ENCODE data around the gene TSSC4. TPM values are rescaled to one million over a fixed set of nuclear protein-coding genes. Genes with fewer than 3 reads are reported as not detected.
"Not testable (repeated sequence)": the region's sequence is repeated elsewhere in the genome, so short reads cannot be mapped to it uniquely, and the experiment has no call there.

TSSC4 gene
- 50.0 TPM for polyA plus RNA-seq (2012; ENCODE audit: insufficient read depth, insufficient read length)

DNA sequence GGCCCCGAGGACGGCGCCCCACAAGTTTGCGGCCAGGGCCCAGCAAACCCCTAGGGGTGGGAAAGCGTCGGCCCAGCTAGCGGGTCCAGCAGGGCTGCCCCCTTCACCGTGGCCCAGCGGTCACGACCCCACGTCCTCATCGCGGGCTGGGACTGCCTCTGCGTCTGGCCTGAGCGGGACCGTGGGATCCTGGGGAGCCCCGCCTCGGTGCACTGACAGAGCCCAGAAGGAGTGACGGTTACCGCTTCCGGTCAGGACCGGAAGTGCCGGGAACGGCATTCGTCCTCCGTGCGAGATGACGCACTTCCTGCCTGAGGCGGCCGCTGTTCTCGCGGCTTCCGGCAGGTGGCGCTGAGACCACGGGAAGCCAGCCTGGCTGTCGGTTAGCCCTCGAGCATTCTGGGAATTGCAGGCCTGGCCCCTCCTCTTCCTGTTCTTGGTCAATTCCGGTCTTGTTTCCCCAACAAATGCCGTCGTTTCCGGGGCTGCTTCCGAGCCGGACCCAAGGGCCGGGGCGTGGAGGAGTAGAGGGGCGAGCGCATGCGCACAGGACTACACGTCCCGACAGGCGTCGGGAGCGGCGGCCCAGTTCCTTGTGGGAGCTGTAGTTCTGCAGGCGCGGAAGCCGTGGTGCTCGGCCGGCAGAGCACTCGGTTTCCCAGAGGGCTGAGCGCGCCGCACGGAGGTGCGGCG lies at the start of gene TSSC4:
TSSC4 (plus strand) TSS at position 682 of the 693 bp plus-strand sequence. CDS start 1,884 bp downstream, outside the sequence.
- peak; percentile 100 for DNase-seq (ENCODE audit: low read depth, low spot score)

DNA sequence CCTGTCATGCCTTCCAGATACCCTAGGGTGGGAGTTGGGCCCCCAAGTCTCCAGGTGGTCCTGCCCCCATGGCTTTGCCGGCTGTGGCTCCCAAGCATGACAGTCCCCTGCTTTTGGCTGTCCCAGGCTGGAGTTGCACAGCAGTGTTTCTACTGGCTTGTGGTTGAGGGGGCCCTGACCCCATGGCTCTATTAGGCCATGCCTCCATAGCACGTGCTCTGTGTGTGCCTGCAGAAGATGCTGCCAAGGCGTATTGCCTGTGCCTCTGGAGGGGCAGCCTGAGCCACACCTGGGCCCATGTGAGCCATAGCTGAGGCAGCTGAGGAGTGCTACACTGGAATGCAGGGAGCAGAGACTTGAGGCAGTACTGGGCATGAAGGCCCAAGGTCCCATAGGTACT lies 48.8 kb upstream of the TSSC4 start:
- no peak overlapping the region for H3K4me3 ChIP-seq (ENCODE audit: low read length)
- DNase-seq (ENCODE audit: low read depth, low spot score), result no peak

More for the DNA sequence above, at the start of gene TSSC4:
- H3K4me3 ChIP-seq (ENCODE audit: low read length), result peak within 1 kb of the TSS; percentile 98

DNA sequence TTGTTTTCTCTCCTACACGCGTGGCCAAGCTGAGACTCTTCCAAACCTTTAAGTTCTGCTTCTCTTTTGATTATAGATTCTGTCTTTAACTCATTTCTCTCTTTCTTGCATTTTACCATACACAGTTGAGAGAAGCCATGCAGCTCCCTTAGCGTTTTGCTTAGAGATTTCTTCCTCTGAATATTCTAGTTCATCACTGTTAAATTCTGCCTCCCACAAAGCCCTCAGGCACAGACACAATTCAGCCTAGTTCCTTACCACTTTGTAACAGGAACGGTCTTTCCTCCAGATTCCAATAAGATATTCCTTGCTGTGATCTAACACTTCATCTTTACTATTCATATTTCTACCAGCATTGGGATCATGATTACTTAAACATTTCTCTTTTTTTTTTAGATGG lies 48.1 kb upstream of the TSSC4 start:
- H3K4me3 ChIP-seq (ENCODE audit: low read length), result no peak overlapping the region
- DNase-seq (ENCODE audit: low read depth, low spot score), result no peak

DNA sequence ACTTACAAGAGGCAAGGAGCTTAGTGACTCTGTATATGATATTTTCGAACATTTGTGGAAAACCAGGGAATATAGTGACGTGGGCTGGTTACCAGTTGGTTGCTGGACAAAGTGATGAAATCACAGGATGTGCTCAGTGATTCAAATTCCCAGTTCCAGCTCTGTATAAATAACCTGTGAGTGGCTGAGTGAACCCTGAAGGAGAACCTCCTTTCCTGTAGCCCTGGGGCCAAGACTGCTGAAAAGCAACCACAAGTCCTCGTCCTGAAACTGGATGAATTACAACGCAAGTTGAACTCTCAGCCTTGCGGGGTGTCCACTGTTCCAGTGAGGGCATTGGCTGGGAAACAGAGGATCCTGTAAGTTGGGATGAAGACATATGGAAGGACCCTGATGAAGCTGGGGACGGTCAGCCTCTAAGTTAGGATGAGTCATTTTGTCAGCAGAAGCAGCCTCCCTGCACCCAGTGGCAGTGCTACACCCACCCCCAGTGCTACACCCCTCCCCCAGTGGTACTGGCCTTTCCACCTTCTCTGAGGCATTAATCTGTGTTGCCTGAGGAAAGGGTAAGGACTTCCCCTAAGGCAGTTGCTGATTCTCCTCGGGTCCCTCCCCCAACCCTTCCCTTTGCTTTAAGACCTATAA lies 45.4 kb upstream of the TSSC4 start:
- no peak for DNase-seq (ENCODE audit: low read depth, low spot score)
- no peak overlapping the region for H3K4me3 ChIP-seq (ENCODE audit: low read length)

DNA sequence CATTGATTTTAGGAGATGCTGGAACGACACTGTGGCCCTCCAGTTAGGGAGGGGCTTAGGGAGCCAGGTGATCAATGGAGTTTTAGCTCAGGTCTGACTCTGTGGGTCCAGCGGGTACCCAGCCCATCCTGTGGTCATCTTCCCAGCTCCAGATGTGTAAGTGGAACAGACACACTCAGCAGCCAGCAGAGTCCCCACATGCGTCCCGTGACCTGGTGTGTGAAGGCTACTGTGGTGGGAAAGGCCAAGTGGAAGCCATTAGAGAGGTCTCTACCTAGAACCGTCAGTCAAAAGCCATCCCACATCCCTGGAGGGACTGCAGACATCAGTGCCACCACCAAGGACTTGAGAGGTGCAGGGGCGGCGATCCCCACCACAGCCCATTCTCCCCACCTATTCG lies 43.3 kb upstream of the TSSC4 start:
- no peak for DNase-seq (ENCODE audit: low read depth, low spot score)
- H3K4me3 ChIP-seq (ENCODE audit: low read length), result no peak overlapping the region

DNA sequence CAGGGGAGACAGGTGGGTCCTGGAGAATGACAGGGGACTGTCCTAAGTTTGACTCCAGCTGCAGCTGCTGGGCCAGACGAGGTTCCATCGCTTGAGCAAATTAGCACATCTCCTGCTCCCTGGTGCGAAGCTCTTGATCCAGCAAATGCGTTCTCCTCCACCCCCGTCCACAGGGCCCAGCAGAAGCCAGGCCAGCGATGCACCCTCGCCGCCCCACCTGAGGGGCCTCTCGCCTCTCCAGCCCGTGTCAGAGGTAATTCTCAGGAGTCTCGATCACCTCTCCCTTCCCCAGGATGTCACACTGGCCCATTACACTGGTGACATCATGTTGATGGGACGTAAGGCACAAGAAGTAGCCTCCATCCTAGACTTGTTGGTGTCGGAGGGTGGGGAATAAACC lies 42.9 kb upstream of the TSSC4 start:
- H3K4me3 ChIP-seq (ENCODE audit: low read length); DNase-seq (ENCODE audit: low read depth, low spot score): not testable (repeated sequence)

DNA sequence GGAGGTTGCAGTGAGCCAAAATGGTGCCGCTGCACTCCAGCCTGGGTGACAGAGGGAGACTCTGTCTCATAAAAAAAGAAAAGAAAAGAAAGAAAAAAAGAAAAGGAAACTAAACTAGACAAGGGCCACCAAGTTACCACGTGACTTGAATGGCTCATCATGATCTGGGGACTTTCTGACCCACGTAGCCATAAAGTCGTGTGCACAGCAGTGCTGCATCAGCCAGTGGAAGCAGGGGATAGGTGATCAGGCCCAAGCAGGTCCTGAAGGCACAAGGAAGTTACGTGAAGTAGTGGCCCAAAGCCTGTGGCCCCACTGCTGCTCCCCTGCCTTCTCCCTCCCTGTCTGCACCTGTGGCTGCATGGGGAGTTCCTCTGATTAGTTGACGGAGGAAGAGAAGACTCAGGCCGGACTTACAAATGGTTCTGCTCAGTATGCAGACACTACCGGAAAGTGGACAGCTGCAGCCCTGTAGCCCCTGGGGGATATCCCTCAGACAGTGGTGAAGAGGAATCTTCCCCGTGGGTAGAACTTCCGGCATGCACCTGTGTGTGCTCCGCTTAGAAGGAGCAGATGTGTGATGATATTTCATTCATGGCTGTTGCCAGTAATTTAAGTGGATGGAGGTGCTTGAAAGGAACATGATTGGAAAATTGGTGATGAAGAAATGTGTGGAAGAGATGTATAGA lies 41.7 kb upstream of the TSSC4 start:
- no peak for DNase-seq (ENCODE audit: low read depth, low spot score)
- no peak overlapping the region for H3K4me3 ChIP-seq (ENCODE audit: low read length)

DNA sequence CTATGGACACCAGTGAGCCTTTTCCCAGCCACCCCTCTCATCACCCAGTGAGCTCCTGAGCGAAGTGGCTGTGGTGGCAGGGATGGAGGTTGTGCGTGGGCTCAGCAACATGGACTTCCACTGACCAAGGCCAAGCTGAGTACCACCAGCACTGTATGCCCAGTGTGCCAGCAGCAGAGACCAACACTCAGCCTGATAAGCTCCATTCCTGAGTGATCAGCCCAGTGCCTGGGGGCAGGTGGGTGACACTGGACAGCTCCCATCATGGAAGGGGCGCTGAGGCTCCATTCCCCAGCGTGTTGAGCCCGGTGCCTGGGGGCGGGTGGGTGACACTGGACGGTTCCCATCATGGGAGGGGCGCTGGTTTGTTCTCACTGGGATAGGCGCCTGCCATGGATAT lies 41.0 kb upstream of the TSSC4 start:
- DNase-seq (ENCODE audit: low read depth, low spot score), result no peak
- H3K4me3 ChIP-seq (ENCODE audit: low read length), result no peak overlapping the region

DNA sequence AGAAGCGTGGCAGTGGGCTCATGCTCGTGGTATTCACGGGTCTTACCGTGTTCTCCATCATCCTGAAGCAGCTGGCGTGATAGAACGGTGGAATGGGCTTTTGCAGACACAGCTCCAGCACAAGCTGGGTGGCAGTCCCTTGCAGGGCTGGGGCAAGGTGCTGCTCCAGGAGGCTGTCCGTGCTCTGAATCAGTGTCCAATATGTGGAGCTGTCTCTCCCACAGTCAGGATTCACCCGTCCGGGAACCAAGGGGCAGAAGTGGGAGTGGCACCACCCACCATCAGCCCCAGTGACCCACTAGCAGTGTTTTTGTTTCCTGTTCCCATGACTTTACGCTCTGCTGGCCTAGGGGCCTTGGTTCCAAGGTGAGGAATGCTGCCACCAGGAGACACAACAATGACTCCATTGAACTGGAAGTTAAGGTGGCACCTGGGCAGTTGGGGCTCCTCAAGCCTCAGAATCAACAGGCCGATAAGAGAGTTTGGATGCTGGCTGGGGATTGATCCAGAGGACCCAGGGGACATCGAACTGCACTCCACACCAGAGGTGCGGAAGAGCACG lies 40.4 kb upstream of the TSSC4 start:
- no peak for DNase-seq (ENCODE audit: low read depth, low spot score)

DNA sequence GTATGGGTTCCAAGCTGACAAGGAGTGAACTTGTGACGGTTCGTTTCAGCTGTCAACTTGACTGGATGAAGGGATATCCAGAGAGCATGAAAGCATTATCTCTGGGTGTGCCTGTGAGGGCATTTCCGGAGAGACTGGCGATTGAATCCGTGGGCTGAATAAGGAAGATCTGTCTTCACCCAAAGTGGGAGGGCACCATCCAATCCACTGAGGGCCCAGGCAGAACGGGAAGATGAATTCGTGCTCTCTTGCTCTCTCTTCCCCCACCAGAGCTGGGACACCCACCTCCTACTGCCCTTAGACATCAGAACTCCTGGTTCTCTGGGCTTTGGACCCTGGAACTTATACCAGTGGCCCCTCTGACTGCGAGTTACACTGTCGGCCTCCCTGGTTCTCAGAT lies 39.0 kb upstream of the TSSC4 start:
- DNase-seq (ENCODE audit: low read depth, low spot score), result no peak
- no peak overlapping the region for H3K4me3 ChIP-seq (ENCODE audit: low read length)

More for the DNA sequence above, 40.4 kb upstream of the TSSC4 start:
- no peak overlapping the region for H3K4me3 ChIP-seq (ENCODE audit: low read length)

DNA sequence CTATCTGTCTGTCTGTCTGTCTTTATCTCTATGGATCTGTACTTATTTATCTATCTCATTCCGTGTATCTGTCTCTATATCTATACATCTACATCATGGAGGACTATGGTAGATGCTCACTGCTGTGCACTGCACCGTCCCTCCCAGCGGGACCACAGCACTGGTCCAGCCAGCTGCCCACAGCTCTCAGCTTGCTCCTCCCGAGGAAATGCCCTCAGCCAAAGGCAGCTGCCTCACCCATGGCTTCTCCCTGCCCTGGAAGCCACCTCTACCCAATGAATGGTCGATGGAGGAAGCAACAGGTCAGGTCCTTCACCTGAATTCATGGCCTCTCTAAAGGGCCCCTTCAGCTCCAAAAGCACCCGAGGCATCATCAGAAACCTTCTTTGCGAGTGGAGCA lies 38.1 kb upstream of the TSSC4 start:
- DNase-seq (ENCODE audit: low read depth, low spot score), result no peak
- no peak overlapping the region for H3K4me3 ChIP-seq (ENCODE audit: low read length)

DNA sequence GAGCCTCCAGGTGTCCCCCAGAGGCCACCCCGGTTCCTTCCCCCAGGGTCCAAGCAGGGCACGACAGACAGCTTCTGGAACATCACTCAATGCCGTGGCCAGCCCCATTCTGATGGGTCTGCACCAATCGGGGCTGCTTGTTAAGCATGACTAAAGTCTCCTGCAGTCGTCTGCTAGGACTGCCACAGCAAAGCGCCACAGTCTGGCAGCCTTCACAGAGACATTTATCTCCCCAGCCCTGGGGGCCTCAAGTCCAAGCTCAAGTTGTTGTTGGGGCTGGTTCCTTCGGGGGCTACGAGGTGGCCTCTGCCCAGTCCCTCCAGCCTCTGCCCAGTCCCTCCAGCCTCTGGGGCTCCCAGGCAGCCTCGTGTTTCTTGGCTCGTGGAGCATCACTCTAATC lies 37.4 kb upstream of the TSSC4 start:
- DNase-seq (ENCODE audit: low read depth, low spot score), result no peak
- no peak overlapping the region for H3K4me3 ChIP-seq (ENCODE audit: low read length)

DNA sequence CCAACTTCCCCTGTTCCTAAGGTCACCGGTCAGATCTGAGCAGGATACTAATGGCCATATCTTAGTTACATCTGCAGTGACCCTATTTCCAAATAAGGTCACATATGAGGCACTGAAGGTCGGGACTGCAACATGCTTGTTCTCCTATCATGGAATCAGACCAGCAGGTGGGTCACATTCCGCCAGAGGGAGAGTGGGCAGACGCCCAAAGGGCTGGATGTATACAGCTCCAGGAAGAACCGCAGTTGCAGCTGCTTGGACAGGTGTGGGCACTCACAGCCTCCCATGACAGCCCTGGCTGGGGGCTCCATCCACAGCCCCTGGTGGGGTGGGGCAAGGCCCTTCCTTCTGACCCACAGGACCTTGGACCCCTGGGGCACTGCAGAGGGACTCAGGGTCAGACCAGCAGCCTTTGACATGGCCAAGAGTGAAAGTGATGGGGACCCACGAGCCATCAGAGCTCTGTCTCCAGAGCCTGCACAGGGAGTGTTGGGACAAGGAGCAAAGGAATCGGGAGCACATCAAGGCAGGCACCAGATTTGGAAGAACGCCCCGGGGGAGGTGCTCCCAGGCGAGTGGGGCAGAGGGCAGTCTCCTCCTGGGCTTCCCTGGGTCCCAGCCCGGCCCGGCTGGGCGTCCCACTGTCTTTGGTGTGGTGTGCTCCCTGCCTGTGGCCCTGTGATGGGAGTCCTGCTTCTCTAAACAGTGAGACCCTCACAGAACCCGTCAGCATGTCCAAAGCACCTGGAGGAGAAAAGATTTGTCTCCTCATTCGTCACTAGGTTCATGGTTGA lies 36.8 kb upstream of the TSSC4 start:
- H3K4me3 ChIP-seq (ENCODE audit: low read length), result no peak overlapping the region
- no peak for DNase-seq (ENCODE audit: low read depth, low spot score)

DNA sequence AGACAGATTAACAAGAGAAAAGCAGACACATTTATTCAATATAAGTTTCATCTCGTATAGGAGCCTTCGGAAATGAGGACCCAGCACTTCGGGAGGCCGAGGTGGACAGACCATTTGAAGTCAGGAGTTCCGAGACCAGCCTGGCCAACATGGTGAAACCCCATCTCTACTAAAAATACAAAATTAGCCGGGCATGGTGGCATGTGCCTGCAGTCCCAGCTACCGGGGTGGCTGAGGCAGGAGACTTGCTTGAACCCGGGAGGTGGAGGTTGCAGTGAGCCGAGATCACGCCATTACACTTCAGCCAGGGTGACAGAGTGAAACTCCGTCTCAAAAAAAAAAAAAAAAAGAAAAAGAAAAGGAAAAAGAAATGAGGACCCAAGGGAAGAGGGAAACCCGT lies 36.2 kb upstream of the TSSC4 start:
- H3K4me3 ChIP-seq (ENCODE audit: low read length), result not testable (repeated sequence)

DNA sequence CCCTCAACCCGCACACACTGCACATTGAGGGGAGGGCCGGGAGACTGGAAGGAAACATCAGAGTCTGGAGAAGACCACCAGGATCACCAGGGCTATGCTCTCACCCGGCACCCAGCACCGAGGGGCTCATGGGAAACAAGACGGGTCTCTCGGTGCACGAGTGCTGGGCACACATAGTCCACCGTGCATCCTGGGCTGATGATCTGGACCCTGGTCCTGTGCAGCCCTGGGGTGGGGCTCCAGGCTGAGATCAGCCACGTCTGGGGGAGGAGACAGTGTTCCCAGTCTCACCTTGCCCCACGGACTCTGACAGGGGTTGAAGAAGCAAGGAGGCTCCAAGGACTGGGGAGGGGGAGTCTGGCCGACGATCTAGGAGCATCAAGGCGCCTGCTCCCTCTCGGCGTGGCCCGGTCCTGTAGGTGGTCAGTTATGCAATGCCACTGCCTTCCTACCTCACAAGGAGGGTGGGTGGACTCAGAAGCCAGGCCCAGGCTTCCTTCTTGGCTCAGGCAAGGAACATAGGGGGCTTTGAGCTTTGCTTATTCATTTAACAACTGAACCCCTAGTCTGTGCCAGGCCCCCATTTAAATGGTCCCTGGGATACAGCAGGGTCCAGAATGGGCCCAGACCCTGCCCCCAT lies 34.9 kb upstream of the TSSC4 start:
- no peak for DNase-seq (ENCODE audit: low read depth, low spot score)
- H3K4me3 ChIP-seq (ENCODE audit: low read length), result no peak overlapping the region

More for the DNA sequence above, 36.2 kb upstream of the TSSC4 start:
- DNase-seq (ENCODE audit: low read depth, low spot score), result not testable (repeated sequence)

DNA sequence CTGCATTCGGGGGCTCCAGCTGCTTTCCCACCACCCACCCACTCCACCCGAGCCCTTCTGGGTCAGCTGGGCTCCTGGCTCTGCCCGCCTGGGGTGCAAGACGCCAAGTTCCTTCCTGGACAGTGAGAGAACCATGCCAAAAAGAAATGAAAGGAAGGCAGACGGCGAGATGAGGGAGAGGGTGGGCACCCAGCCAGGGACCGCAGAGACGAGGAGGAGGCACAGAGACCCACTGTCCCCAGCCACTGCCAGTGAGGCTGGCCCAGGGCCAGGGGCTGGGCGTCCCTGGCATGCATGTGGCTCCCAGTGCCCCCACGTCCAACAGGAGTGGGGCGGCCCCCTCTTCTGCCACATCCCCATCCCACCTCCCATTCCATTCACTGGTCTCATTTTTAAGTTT lies 34.3 kb upstream of the TSSC4 start:
- no peak for DNase-seq (ENCODE audit: low read depth, low spot score)
- H3K4me3 ChIP-seq (ENCODE audit: low read length), result no peak overlapping the region

DNA sequence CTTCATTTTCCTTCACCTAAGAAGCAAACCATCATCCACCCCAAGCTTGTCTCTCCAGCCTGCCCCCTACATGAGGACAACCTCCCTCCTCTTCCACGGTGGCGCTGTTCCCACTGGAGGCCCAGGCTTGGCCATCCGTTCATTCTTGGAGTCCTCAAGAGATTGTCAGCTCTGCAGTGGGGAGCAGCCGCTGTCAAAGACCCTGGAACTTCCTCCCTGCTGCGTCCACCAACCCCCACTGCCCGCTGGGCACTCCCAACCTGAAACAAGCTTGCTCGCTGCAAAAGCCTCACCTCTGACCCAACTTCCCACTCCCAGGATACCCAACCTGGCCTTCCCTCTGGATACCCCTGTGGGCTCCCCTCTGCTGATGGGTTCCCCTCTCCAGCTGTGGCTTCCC lies 33.8 kb upstream of the TSSC4 start:
- DNase-seq (ENCODE audit: low read depth, low spot score), result no peak
- H3K4me3 ChIP-seq (ENCODE audit: low read length), result no peak overlapping the region

DNA sequence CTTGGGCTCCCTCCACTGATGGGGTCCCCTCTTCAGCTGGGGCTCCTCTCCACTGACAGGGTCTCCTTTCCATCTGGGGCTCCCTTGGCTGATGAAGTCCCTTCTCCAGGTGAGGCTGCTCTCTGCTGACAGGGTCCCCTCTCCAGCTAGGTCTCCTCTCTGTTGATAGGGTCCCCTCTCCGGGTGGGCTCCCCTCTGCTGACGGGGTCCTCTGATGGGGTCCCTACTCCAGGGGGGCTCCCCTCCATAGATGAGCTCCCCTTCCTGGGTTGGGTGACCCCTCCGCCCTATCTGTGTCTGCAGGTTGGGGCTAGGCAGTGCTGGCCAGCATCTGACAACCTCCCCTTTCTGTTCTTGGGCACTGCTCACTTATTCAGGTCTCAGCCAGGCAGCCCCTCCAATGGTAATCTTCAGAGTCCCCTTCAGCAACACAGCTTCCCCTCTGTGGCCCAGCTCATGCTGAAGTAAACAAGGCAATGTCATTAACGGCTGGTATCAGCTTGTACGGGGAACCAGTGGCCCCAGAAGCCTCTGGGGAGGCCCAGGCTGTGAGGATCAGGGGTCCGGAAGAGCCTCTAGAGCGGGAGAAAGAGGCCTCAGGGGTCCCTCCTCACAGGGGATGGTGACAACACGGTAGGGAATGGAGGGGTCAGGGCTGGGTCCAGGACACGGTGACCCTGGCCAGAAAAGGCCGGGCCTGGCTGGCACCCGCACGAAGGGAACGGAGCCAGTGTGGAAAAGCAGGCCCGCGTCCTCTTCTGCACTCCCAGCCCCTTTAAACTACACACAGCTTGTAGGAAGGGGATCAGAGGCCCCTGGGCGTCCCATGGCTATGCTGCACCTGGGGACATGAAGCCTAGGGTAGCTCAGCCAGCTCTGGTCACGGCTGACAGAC lies 33.0 kb upstream of the TSSC4 start:
- no peak for DNase-seq (ENCODE audit: low read depth, low spot score)
- no peak overlapping the region for H3K4me3 ChIP-seq (ENCODE audit: low read length)

All from Jurkat, Clone E6-1 (cell line).